Measurements from ENCODE around the gene KCNIP1. TPM values are rescaled to one million over a fixed set of nuclear protein-coding genes. Genes with fewer than 3 reads are reported as not detected.

KCNIP1 gene
- total RNA-seq, 2 donors from 2014 or later: not detected

- Histone ChIP-seq H3K9ac (ENCODE audit: extremely low read depth, low read length, poor library complexity, severe bottlenecking) (no peak overlapping the region), H3K9me3 (ENCODE audit: control insufficient read depth, low read length) (no peaks in the 10 kb centered on the region), H3K36me3 (ENCODE audit: control insufficient read depth, insufficient read depth, low read length) (no peaks in the 10 kb centered on the region), H3K27me3 (ENCODE audit: control insufficient read depth, insufficient read depth, low read length, poor library complexity, severe bottlenecking) (peaks cover 29% of the 10 kb centered on the region), H3K4me1 (ENCODE audit: control insufficient read depth, insufficient read depth, low read length) (peaks cover 12% of the 10 kb centered on the region), H3K4me3 (ENCODE audit: low read length) (no peak overlapping the region), H3K27ac (ENCODE audit: low read depth, low read length) (peak overlapping the region; percentile 16)
- Mint-ChIP-seq H3K27me3 (ENCODE audit: insufficient read depth) (no peaks in the 10 kb centered on the region), H3K4me1 (peaks cover 15% of the 10 kb centered on the region), H3K36me3 (ENCODE audit: low read depth) (no peaks in the 10 kb centered on the region), H3K4me3 (no peak overlapping the region), H3K9me3 (no peaks in the 10 kb centered on the region), H3K27ac (peak overlapping the region; percentile 37)
- TF ChIP-seq CTCF (conservative IDR thresholded peaks at IDR 0.05): no peak
- peak; percentile 26 for DNase-seq
- WGBS, 2 experiments (ENCODE audit: insufficient coverage in 1 of 2, insufficient read length in 1 of 2): 87 to 93% methylated on average over 2 to 3 of the region's 3 CpGs
Observed at GRCh38 chr5:170532935-170533334, 29.1 kb downstream of the KCNIP1 start.

- 89 to 91% methylated on average over 4 to 5 of the region's 5 CpGs for WGBS, 2 experiments (ENCODE audit: insufficient coverage in 1 of 2, insufficient read length in 1 of 2)
- H3K27ac Mint-ChIP-seq: no peak overlapping the region
- no peak overlapping the region for H3K4me3 Mint-ChIP-seq
- Histone ChIP-seq H3K9ac (ENCODE audit: extremely low read depth, low read length, poor library complexity, severe bottlenecking) (no peak overlapping the region), H3K9me3 (ENCODE audit: control insufficient read depth, low read length) (no peaks in the 10 kb centered on the region), H3K4me3 (ENCODE audit: low read length) (no peak overlapping the region), H3K27me3 (ENCODE audit: control insufficient read depth, insufficient read depth, low read length, poor library complexity, severe bottlenecking) (peaks cover 33% of the 10 kb centered on the region), H3K27ac (ENCODE audit: low read depth, low read length) (no peak overlapping the region), H3K4me1 (ENCODE audit: control insufficient read depth, insufficient read depth, low read length) (peaks cover 7% of the 10 kb centered on the region), H3K36me3 (ENCODE audit: control insufficient read depth, insufficient read depth, low read length) (no peaks in the 10 kb centered on the region)
- H3K36me3 Mint-ChIP-seq (ENCODE audit: low read depth): no peaks in the 10 kb centered on the region
- TF ChIP-seq CTCF (conservative IDR thresholded peaks at IDR 0.05): no peak
- DNase-seq: peak; percentile 31
- H3K4me1 Mint-ChIP-seq: peaks cover 15% of the 10 kb centered on the region
- no peaks in the 10 kb centered on the region for H3K9me3 Mint-ChIP-seq
- no peaks in the 10 kb centered on the region for H3K27me3 Mint-ChIP-seq (ENCODE audit: insufficient read depth)
Observed at GRCh38 chr5:170533383-170533782, 29.6 kb downstream of the KCNIP1 start.

GRCh38 chr5:170534177-170534576, 30.4 kb downstream of the KCNIP1 start:
- Mint-ChIP-seq H3K36me3 (ENCODE audit: low read depth) (no peaks in the 10 kb centered on the region), H3K4me3 (no peak overlapping the region), H3K27me3 (ENCODE audit: insufficient read depth) (no peaks in the 10 kb centered on the region), H3K27ac (peak overlapping the region; percentile 64), H3K4me1 (peaks cover 15% of the 10 kb centered on the region), H3K9me3 (no peaks in the 10 kb centered on the region)
- TF ChIP-seq CTCF (conservative IDR thresholded peaks at IDR 0.05): no peak
- no peaks in the 10 kb centered on the region for H3K9me3 ChIP-seq (ENCODE audit: control insufficient read depth, low read length)
- peak; percentile 52 for DNase-seq
- WGBS, 2 experiments (ENCODE audit: insufficient coverage in 1 of 2, insufficient read length in 1 of 2): 75% methylated on average over 1 to 2 of the region's 2 CpGs
- H3K27ac ChIP-seq (ENCODE audit: low read depth, low read length): no peak overlapping the region
- no peak overlapping the region for H3K9ac ChIP-seq (ENCODE audit: extremely low read depth, low read length, poor library complexity, severe bottlenecking)
- peaks cover 7% of the 10 kb centered on the region for H3K4me1 ChIP-seq (ENCODE audit: control insufficient read depth, insufficient read depth, low read length)
- H3K36me3 ChIP-seq (ENCODE audit: control insufficient read depth, insufficient read depth, low read length): no peaks in the 10 kb centered on the region
- H3K27me3 ChIP-seq (ENCODE audit: control insufficient read depth, insufficient read depth, low read length, poor library complexity, severe bottlenecking): peaks cover 33% of the 10 kb centered on the region
- no peak overlapping the region for H3K4me3 ChIP-seq (ENCODE audit: low read length)
